Measurements from ENCODE around the gene ECI1. TPM values are rescaled to one million over a fixed set of nuclear protein-coding genes. Genes with fewer than 3 reads are reported as not detected.

ECI1 gene
- total RNA-seq, 1 experiment from 2014 or later, result 140 TPM

DNA sequence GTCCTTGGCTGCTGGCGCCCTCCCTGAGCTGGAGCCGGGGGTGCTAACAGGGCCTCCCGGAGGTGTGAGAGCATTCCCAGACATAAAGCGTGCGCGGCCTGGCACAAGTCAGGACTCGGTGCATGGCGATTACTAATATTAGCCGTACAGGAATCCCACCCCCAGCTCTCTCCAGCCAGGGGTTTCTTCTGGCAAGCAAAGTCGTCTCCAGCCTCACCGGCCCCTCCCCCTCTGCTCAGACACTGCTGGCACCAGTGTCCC lies 60.0 kb downstream of the ECI1 start:
- Histone ChIP-seq H3K9ac (ENCODE audit: low read length) (no peak overlapping the region), H3K4me2 (ENCODE audit: low read length) (no peak overlapping the region), H3K4me3 (replicated peaks in 1 of 2; ENCODE audit: low read depth in 1 of 2, low read length in 2 of 2) (no peak overlapping the region), H3K4me1 (ENCODE audit: control insufficient read depth in 1 of 2, insufficient read depth in 2 of 2, low read length in 2 of 2) (peaks cover 5 to 19% of the 10 kb centered on the region in 2 experiments), H3K36me3 (ENCODE audit: control insufficient read depth in 1 of 2, insufficient read depth in 2 of 2, low read length in 2 of 2) (no peaks in the 10 kb centered on the region), H4K20me1 (ENCODE audit: insufficient read depth) (no peaks in the 10 kb centered on the region), H3K79me2 (ENCODE audit: insufficient read depth, low read length) (no peaks in the 10 kb centered on the region), H3K27me3 (ENCODE audit: insufficient read depth, low read length) (no peaks in the 10 kb centered on the region), H2AFZ (ENCODE audit: low read depth, low read length, poor library complexity, severe bottlenecking) (no peak overlapping the region), H3K9me3 (ENCODE audit: control insufficient read depth in 1 of 2, insufficient read depth in 1 of 2, low read depth in 1 of 2, low read length in 2 of 2) (no peaks in the 10 kb centered on the region), H3K27ac (ENCODE audit: low read depth, low read length) (no peak overlapping the region), H3K9me2 (ENCODE audit: insufficient read depth) (no peaks in the 10 kb centered on the region)
- TF ChIP-seq, protein P1, sequence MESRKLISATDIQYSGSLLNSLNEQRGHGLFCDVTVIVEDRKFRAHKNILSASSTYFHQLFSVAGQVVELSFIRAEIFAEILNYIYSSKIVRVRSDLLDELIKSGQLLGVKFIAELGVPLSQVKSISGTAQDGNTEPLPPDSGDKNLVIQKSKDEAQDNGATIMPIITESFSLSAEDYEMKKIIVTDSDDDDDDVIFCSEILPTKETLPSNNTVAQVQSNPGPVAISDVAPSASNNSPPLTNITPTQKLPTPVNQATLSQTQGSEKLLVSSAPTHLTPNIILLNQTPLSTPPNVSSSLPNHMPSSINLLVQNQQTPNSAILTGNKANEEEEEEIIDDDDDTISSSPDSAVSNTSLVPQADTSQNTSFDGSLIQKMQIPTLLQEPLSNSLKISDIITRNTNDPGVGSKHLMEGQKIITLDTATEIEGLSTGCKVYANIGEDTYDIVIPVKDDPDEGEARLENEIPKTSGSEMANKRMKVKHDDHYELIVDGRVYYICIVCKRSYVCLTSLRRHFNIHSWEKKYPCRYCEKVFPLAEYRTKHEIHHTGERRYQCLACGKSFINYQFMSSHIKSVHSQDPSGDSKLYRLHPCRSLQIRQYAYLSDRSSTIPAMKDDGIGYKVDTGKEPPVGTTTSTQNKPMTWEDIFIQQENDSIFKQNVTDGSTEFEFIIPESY (IDR thresholded peaks at IDR 0.05; ENCODE audit: extremely low read depth, insufficient replicate concordance, low read length), result no peak
- TF ChIP-seq, protein P2, sequence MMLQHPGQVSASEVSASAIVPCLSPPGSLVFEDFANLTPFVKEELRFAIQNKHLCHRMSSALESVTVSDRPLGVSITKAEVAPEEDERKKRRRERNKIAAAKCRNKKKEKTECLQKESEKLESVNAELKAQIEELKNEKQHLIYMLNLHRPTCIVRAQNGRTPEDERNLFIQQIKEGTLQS (IDR thresholded peaks at IDR 0.05), result no peak
- TF ChIP-seq TCF7L2 (IDR thresholded peaks at IDR 0.05; ENCODE audit: borderline replicate concordance, extremely low read depth, insufficient read depth, insufficient read length) (no peak), CBX3 (IDR thresholded peaks at IDR 0.05; ENCODE audit: low read depth) (no peak), SP1 (IDR thresholded peaks at IDR 0.05; ENCODE audit: low read depth) (no peak), CEBPB (IDR thresholded peaks at IDR 0.05; ENCODE audit: low read depth) (no peak)
- TF ChIP-seq, protein P3, sequence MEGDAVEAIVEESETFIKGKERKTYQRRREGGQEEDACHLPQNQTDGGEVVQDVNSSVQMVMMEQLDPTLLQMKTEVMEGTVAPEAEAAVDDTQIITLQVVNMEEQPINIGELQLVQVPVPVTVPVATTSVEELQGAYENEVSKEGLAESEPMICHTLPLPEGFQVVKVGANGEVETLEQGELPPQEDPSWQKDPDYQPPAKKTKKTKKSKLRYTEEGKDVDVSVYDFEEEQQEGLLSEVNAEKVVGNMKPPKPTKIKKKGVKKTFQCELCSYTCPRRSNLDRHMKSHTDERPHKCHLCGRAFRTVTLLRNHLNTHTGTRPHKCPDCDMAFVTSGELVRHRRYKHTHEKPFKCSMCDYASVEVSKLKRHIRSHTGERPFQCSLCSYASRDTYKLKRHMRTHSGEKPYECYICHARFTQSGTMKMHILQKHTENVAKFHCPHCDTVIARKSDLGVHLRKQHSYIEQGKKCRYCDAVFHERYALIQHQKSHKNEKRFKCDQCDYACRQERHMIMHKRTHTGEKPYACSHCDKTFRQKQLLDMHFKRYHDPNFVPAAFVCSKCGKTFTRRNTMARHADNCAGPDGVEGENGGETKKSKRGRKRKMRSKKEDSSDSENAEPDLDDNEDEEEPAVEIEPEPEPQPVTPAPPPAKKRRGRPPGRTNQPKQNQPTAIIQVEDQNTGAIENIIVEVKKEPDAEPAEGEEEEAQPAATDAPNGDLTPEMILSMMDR (IDR thresholded peaks at IDR 0.05 in 2 of 3, conservative IDR thresholded peaks at IDR 0.05 in 1 of 3; ENCODE audit: borderline replicate concordance in 1 of 3, insufficient read depth in 1 of 3, low read depth in 2 of 3, low read length in 2 of 3), result no peak
- intact Hi-C loops (cut with micrococcal nuclease), result loop anchor here (10.0 kb wide), 1 partner anchor 313 kb away; no protein-coding TSS in a partner anchor
- POLR2A ChIA-PET, result no interaction called here
- RAD21 ChIA-PET (ENCODE audit: low non-redundant PET in 1 of 2, low total read pairs in 2 of 2, uncharacterized antibody in 2 of 2, unreplicated experiment in 2 of 2), result no interaction called here
- DNase-seq (ENCODE audit: low read depth, low spot score), result no peak
- CTCF ChIA-PET, result no interaction called here
- BruUV-seq (replicated peaks), result no TSS peak
- ATAC-seq, result no peak

All from HCT116 (cell line).